HG03521 (cell line): ENCODE measurements around the gene PDE3B.
A peak's percentile ranks its signal among the peaks of the same experiment; 100 is the strongest.
"Not testable (repeated sequence)": the region's sequence is repeated elsewhere in the genome, so short reads cannot be mapped to it uniquely, and the experiment has no call there.

Experiments used
- ATAC-seq: cut with Tn5 transposase; IDR thresholded peaks from one replicate; pipeline ENCODE4 v1.9.1; 2021; ENCODE audit warnings: mild to moderate bottlenecking, moderate library complexity; ENCODE audit not compliant: unreplicated experiment

The PDE3B gene

DNA sequence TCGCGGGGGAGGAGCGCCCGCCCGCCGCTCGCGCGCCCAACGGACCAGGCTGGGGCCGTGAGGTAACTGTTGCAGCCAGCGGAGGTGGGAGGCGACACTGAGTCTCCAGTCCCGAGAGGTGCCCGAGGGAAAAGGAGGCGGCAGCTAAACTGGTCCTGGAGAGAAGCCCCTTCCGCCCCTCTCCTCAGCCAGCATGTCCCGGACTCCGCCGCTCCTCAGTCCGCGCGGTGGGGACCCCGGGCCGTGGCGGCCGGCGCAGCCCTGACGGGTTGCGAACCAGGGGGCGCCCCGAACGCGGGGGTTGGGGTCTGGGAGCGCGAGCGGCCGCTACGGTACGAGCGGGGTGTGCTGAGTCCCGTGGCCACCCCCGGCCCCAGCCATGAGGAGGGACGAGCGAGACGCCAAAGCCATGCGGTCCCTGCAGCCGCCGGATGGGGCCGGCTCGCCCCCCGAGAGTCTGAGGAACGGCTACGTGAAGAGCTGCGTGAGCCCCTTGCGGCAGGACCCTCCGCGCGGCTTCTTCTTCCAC is at the start of gene PDE3B:
Gene PDE3B (plus strand): TSS at position 108 of the 529 bp plus-strand sequence. CDS start 272 bp downstream, at position 380.
- ATAC-seq = peak; percentile 69

DNA sequence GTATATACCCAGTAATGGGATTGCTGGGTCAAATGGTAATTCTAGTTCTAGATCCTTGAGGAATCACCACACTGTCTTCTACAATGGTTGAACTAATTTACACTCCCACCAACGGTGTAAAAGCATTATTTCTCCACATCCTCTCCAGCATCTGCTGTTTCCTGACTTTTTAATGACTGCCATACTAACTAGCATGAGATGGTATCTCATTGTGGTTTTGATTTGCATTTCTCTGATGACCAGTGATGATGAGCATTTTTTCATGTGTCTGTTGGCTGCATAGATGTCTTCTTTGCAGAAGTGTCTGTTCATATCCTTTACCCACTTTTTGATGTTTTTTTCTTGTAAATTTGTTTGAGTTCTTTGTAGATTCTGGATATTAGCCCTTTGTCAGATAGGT is 48.3 kb upstream of the PDE3B start:
- ATAC-seq = not testable (repeated sequence)

GRCh38 chr11:14607713-14608112 is 35.9 kb upstream of the PDE3B start:
- no peak for ATAC-seq

GRCh38 chr11:14609902-14610301 is 33.7 kb upstream of the PDE3B start:
- no peak for ATAC-seq

DNA sequence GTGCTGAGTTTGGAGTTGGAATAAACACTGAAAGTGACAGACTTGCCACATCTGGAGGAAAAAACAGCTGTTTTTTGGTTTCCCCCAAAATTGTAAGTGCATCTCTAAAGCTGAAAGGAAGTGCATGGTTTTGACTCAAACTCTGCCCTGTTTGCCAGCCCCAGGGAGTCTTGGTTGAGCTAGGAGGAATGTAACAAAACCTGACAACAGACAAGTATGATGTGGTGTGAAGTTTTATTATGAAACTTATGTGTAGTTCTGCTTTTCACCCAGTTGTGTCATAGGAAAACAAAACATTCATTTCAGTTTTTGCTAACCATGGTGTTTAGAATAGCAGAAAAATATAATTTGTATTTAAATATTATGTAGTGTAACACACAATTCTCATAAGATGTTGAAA is 31.7 kb upstream of the PDE3B start:
- ATAC-seq = no peak

DNA sequence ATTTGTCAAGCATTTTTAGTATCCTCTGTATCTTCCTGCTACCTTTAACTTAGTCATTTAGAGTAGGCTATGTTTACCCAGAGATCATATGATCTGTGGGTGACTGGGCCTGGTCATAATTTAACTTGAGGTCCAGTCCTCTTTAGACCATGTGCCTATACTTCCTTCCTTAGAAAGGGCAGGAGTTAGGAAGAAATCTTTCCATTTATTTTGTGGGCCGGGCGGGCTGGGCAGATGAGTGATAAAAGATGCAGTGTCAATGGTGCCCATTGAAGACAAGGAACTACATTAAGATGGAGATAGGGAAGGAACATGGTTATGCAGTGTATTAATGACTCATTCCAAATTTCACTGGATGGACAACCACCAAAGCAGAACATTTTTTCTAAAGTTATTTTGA is 30.9 kb upstream of the PDE3B start:
- ATAC-seq = no peak

GRCh38 chr11:14614091-14614622 is 29.4 kb upstream of the PDE3B start:
- no peak for ATAC-seq

GRCh38 chr11:14617241-14618027 is 26.2 kb upstream of the PDE3B start:
- ATAC-seq = no peak

- no peak for ATAC-seq
Observed at GRCh38 chr11:14618060-14618459, 25.5 kb upstream of the PDE3B start.

GRCh38 chr11:14619603-14620531 is 23.7 kb upstream of the PDE3B start:
- ATAC-seq = no peak

DNA sequence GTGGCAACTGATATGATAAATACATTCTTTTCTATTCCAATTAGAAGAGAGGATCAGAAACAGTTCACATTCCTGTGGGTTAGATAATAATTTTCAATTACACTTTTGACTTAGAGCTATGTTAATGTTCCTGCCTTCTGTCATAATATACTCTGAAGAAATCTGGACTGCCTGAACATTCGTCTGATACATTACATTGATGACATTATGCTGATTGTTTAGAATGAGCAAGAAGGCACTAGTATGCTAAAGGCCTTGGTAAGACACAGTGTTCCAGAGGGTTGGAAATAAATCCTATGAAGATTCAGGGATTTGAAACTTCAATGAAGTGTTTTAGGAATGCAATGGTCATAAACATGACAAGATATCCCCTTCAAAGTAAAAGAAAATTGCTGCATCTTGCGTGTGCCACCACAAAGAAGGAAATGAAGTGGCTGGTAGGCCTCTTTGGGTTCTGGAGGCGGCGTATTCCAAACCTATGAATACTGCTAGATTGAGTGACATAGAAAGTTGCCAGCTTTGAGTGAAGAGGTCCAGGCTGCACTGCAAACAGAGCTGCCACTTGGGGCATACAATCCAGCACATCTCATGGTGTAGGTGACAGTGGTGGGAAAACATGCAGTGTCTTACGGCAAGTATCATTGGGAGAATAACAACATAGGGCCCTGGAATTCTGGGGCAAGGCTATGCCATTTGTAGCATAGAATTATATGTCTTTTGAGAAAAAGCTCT is 21.2 kb upstream of the PDE3B start:
- ATAC-seq = no peak

DNA sequence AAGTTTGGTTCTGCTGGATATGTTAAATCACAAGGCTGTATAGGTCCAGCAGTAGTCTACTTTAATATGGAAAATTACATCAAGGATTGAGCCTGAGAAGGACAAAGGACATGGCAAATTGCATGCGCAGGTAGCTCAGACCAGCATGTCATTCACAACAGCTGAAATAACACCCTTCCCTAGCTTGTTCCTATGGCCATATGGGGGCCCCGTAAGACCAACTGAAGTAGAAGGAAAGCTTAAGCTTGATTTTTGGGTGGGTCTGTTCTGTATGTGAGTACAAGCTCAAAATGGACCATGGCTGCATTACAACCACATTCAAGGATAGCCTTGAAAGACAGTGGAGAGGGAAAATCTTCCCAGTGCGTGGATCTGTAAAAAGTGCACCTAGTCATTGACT is 20.6 kb upstream of the PDE3B start:
- ATAC-seq = no peak

DNA sequence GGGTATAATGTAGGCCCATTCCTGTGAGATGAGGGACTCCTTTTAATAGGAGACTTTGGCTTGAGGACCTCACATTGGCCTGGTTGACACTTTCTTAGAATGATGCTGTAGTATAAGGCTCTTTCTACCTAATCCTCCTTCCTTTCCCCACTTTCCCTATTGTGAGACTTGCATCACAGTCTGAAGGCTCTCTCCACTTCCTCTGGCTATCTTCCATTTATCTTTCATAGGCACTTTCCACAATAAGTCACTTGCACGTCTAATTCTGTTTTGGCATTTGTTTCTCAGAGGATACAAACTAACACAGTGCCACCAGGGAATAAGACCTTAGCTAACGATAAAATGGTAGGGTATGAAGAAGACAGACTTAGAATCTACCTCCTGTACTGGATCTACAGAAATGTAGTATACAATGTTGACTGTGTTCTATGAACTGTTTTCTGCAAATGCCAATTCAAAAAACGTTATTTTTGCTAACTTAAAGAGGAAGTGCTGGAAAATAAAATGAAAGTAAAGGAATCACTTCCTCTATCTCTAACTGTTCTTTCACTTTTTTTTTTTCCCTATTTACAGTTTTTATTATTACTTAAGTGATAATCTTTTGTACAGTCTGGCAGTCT is 17.9 kb upstream of the PDE3B start:
- ATAC-seq = no peak

- ATAC-seq = no peak
Observed at GRCh38 chr11:14626650-14627049, 17.0 kb upstream of the PDE3B start.

- not testable (repeated sequence) for ATAC-seq
Observed at GRCh38 chr11:14633506-14634224, 9.9 kb upstream of the PDE3B start.

DNA sequence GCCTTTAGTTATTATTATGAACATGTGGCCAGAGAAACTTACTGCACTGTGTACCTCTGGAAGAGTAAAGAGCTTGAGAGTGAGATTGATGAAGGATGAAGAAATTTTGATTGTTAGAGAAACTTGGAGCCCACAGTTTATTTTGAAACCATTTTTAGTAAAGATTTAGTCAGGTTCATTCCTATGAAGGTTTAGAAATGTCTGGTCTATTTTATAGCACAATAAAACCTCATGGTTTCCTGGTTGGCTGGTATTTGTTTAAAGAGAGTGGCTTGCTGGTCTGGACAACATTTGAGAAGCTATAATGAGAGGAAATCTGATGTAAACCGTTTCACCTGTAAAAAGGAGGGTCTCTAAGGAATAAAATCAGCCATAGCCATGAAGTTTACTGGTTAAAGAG is 8.8 kb upstream of the PDE3B start:
- no peak for ATAC-seq

- no peak for ATAC-seq
Observed at GRCh38 chr11:14635546-14635945, 8.1 kb upstream of the PDE3B start.

DNA sequence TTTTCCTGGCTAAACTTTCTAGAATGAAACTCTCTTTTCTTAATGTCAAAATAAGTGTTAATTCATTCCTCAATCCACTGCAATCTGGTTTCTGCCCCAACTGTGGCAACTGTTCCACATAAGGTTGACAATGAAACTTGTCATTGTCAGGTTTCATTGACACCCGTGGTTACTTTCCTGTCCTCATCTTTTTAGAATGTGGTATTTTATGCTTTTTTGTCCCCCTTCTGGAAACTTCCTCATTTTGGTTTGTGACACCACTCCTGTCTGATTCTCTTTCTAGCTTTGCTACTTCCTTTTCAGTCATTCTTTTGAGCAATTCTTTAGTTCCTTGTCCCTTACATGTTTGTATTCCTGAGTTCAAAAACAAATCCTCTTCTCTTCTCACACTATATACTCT is 7.5 kb upstream of the PDE3B start:
- no peak for ATAC-seq

GRCh38 chr11:14637868-14638409 is 5.7 kb upstream of the PDE3B start:
- no peak for ATAC-seq
